H9 (cell line): ENCODE data around the gene BCL7B. TPM values are rescaled to one million over a fixed set of nuclear protein-coding genes. Genes with fewer than 3 reads are reported as not detected.
A peak's percentile ranks its signal among the peaks of the same experiment; 100 is the strongest.

Experiments
- DNase-seq: peaks from one replicate; pipeline ENCODE4 v3.0.0-alpha.2; 2017
- H2AFZ ChIP-seq: one replicate; pipeline ENCODE4 v1.6.1; 2013; ENCODE audit warnings: mild to moderate bottlenecking, low read length, control low read depth, moderate library complexity
- H2AK5ac ChIP-seq: 2 replicates; pipeline ENCODE4 v1.6.1; 2013; ENCODE audit warnings: low read length, control low read depth, mixed read lengths; ENCODE audit not compliant: insufficient read length
- H2BK120ac ChIP-seq: one replicate; pipeline ENCODE4 v1.6.1; 2013; ENCODE audit warnings: low read depth, mild to moderate bottlenecking, low read length, control low read depth, inconsistent platforms; ENCODE audit not compliant: poor library complexity, severe bottlenecking
- H2BK12ac ChIP-seq: 2 replicates; pipeline ENCODE4 v1.6.1; 2013; ENCODE audit warnings: low read length, control low read depth, mixed read lengths, low read depth; ENCODE audit not compliant: insufficient read length
- H2BK15ac ChIP-seq: 2 replicates; pipeline ENCODE4 v1.6.1; 2013; ENCODE audit warnings: low read depth, low read length, control low read depth
- H2BK20ac ChIP-seq: one replicate; pipeline ENCODE4 v1.6.1; 2013; ENCODE audit warnings: low read depth, mild to moderate bottlenecking, low read length, control low read depth, inconsistent platforms; ENCODE audit not compliant: poor library complexity, severe bottlenecking
- H2BK5ac ChIP-seq: 2 replicates; pipeline ENCODE4 v1.6.1; 2013; ENCODE audit warnings: low read length, control low read depth, mixed read lengths; ENCODE audit not compliant: insufficient read length
- H3K14ac ChIP-seq: 2 replicates; pipeline ENCODE4 v1.6.1; 2013; ENCODE audit warnings: low read length, control low read depth; ENCODE audit not compliant: insufficient read depth
- H3K18ac ChIP-seq: 2 replicates; pipeline ENCODE4 v1.6.1; 2013; ENCODE audit warnings: low read depth, mild to moderate bottlenecking, mixed read lengths, low read length, control low read depth; ENCODE audit not compliant: insufficient read length
- H3K23ac ChIP-seq: 2 replicates; pipeline ENCODE4 v1.6.1; 2013; ENCODE audit warnings: low read length, control low read depth, mixed read lengths, low read depth; ENCODE audit not compliant: insufficient read length
- H3K23me2 ChIP-seq: 2 replicates; pipeline ENCODE4 v1.6.1; 2013; ENCODE audit warnings: low read depth, mild to moderate bottlenecking, mixed read lengths, low read length, control low read depth; ENCODE audit not compliant: insufficient read length, poor library complexity, severe bottlenecking
- H3K27ac ChIP-seq: 2 replicates; pipeline ENCODE4 v1.5.1; 2013; ENCODE audit warnings: low read length, control low read depth, mixed read lengths, low read depth; ENCODE audit not compliant: insufficient read length
- H3K27me3 ChIP-seq: 2 replicates; pipeline ENCODE4 v1.6.1; 2013; ENCODE audit warnings: low read length, control low read depth, inconsistent platforms; ENCODE audit not compliant: insufficient read depth
- H3K4ac ChIP-seq: 2 replicates; pipeline ENCODE4 v1.6.1; 2013; ENCODE audit warnings: low read depth, mild to moderate bottlenecking, control low read depth, inconsistent platforms, low read length, moderate library complexity
- H3K4me1 ChIP-seq: 2 replicates; pipeline ENCODE4 v1.6.1; 2013; ENCODE audit warnings: low read length, control low read depth, inconsistent platforms; ENCODE audit not compliant: insufficient read depth
- H3K4me2 ChIP-seq: 2 replicates; pipeline ENCODE4 v1.6.1; 2013; ENCODE audit warnings: low read length, control low read depth, mixed read lengths; ENCODE audit not compliant: insufficient read length, insufficient read depth
- H3K56ac ChIP-seq: 2 replicates; pipeline ENCODE4 v1.6.1; 2013; ENCODE audit warnings: low read depth, mild to moderate bottlenecking, mixed read lengths, low read length, control low read depth; ENCODE audit not compliant: insufficient read length
- H3K79me1 ChIP-seq: 2 replicates; pipeline ENCODE4 v1.6.1; 2013; ENCODE audit warnings: low read depth, mild to moderate bottlenecking, moderate library complexity, low read length, control low read depth, inconsistent platforms; ENCODE audit not compliant: insufficient read depth, poor library complexity, severe bottlenecking
- H3K79me2 ChIP-seq: 2 replicates; pipeline ENCODE4 v1.6.1; 2013; ENCODE audit warnings: low read length, control low read depth, inconsistent platforms; ENCODE audit not compliant: insufficient read depth
- H3K9ac ChIP-seq: 2 replicates; pipeline ENCODE4 v1.6.1; 2013; ENCODE audit warnings: low read length, control low read depth, mixed read lengths; ENCODE audit not compliant: insufficient read length; ENCODE audit errors: extremely low read depth
- H3K9me3 ChIP-seq: one replicate; pipeline ENCODE4 v1.6.1; 2013; ENCODE audit warnings: low read depth, low read length, inconsistent platforms; ENCODE audit not compliant: control insufficient read depth
- H3T11ph ChIP-seq: one replicate; pipeline ENCODE4 v1.6.1; 2013; ENCODE audit warnings: mild to moderate bottlenecking, low read length, control low read depth, inconsistent platforms
- H4K20me1 ChIP-seq: one replicate; pipeline ENCODE4 v1.6.1; 2013; ENCODE audit not compliant: control insufficient read depth, insufficient read length, insufficient read depth
- H4K5ac ChIP-seq: 2 replicates; pipeline ENCODE4 v1.6.1; 2013; ENCODE audit warnings: low read depth, mild to moderate bottlenecking, mixed read lengths, low read length, control low read depth; ENCODE audit not compliant: insufficient read length
- H4K8ac ChIP-seq: replicated peaks from 2 replicates; pipeline ENCODE4 v1.6.1; 2013; ENCODE audit warnings: low read length, control low read depth, mixed read lengths, low read depth; ENCODE audit not compliant: insufficient read length
- H4K91ac ChIP-seq: 2 replicates; pipeline ENCODE4 v1.6.1; 2013; ENCODE audit warnings: low read depth, mild to moderate bottlenecking, moderate library complexity, mixed read lengths, low read length, control low read depth; ENCODE audit not compliant: insufficient read length
- H3K27ac Mint-ChIP-seq, 3 experiments: 2 replicates in 2 of 3; 3 replicates in 1 of 3; pipeline ENCODE4 v1.8.0; 2020 to 2021; ENCODE audit warnings: mixed read lengths in 3 of 3, mild to moderate bottlenecking in 1 of 3, moderate library complexity in 1 of 3
- H3K27me3 Mint-ChIP-seq: 2 replicates; pipeline ENCODE4 v1.8.0; 2021; ENCODE audit warnings: low read depth, mild to moderate bottlenecking, moderate library complexity, mixed read lengths
- H3K36me3 Mint-ChIP-seq, 3 experiments: 2 replicates in 2 of 3; 3 replicates in 1 of 3; pipeline ENCODE4 v1.8.0; 2020 to 2021; ENCODE audit warnings: low read depth in 3 of 3, mixed read lengths in 3 of 3; ENCODE audit not compliant: insufficient read depth in 1 of 3
- H3K4me1 Mint-ChIP-seq, 2 experiments: 2 replicates each; pipeline ENCODE4 v1.8.0; 2020; ENCODE audit warnings: mixed read lengths in 2 of 2
- H3K4me3 Mint-ChIP-seq, 2 experiments: 2 replicates in 1 of 2; 3 replicates in 1 of 2; pipeline ENCODE4 v1.8.0; 2020 to 2021; ENCODE audit warnings: mild to moderate bottlenecking in 2 of 2, mixed read lengths in 2 of 2, moderate library complexity in 1 of 2
- H3K9me3 Mint-ChIP-seq, 2 experiments: 2 replicates in 1 of 2; 3 replicates in 1 of 2; pipeline ENCODE4 v1.8.0; 2020; ENCODE audit warnings: mild to moderate bottlenecking in 2 of 2, mixed read lengths in 2 of 2, moderate library complexity in 1 of 2
- WGBS: extraction: QIAGEN DNeasy Blood & Tissue Kit; methylation state at CpG from one replicate; pipeline ENCODE4 v1.1.7; 2013; ENCODE audit warnings: missing lambda C conversion rate, low lambda C conversion rate, mixed read lengths; ENCODE audit not compliant: insufficient read length; ENCODE audit errors: extremely low coverage; 5-methylcytosine and 5-hydroxymethylcytosine counted together
- total RNA-seq: library from RNA; stranded (reverse); gene quantifications from 2 replicates; pipeline ENCODE4 v1.2.1, GENCODE V29; 2021
- TF ChIP-seq, protein P1 (sequence below): fragments of 200-600 bp; sonication (generic); conservative IDR thresholded peaks from 3 replicates; pipeline ENCODE4 v1.8.0; 2021; ENCODE audit warnings: antibody characterized with exemption, mild to moderate bottlenecking

The BCL7B gene
- total RNA-seq, 1 experiment from 2014 or later, result 48.9 TPM

DNA sequence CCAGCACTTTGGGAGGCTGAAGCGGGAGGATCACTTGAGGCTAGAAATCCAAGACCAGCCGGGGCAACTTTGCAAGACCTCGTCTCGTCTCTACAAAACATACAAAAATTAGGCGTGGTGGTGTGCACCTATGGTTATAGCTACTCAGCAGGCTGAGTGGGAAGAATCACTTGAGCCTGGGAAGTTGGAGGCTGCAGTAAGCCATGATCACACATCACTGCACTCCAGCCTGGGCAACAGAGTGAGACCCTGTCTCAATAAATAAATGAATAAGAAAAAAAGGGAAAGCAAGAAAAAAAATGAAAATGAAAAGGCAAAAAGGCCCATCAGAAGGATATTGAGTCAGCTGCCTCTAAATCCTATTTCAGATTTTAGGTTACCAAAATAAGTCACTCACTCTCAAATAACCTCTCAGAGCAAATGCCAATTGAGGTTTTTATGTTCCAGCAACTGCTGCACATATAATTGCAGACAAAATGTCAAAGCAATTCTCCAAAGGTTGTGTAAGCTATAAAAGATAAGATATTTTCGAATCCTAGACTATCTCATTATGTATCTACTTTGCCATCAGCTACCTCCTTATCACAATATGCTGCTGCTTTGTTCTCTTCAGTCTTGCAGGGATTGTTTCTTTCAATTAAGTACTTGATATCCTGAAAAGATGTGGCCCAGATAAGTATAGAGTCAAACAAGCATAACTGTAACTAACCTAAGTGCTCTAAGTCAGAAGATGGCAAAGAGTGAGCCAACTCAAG, 40.1 kb downstream of the BCL7B start:
- no peak overlapping the region for H3K4me2 ChIP-seq
- H3K4ac ChIP-seq, result no peak overlapping the region
- no peak overlapping the region for H3K14ac ChIP-seq
- H3K18ac ChIP-seq, result no peak overlapping the region
- no peak overlapping the region for H3T11ph ChIP-seq
- H3K79me1 ChIP-seq, result peaks cover 13% of the 10 kb centered on the region
- H2AK5ac ChIP-seq, result no peak overlapping the region
- H4K91ac ChIP-seq, result no peak overlapping the region
- H4K20me1 ChIP-seq, result no peaks in the 10 kb centered on the region
- peak overlapping the region; percentile 49 for H3K23ac ChIP-seq
- no peak overlapping the region for H3K56ac ChIP-seq
- H3K27ac ChIP-seq, result no peak overlapping the region
- peak overlapping the region in 1 of 3 experiments; percentile 24; a peak in 1 of 7 replicates for H3K27ac Mint-ChIP-seq
- no peaks in the 10 kb centered on the region for H3K27me3 Mint-ChIP-seq
- H2BK15ac ChIP-seq, result no peak overlapping the region
- peaks cover 14% of the 10 kb centered on the region for H3K23me2 ChIP-seq
- H3K27me3 ChIP-seq, result no peaks in the 10 kb centered on the region
- H3K79me2 ChIP-seq, result peaks cover 76% of the 10 kb centered on the region
- H4K8ac ChIP-seq, result no peak overlapping the region
- no peak overlapping the region for H2BK20ac ChIP-seq
- H3K36me3 Mint-ChIP-seq, result peaks cover 38 to 74% (median 72%) of the 10 kb centered on the region in 3 experiments; a peak in 6 of 7 replicates
- H3K9ac ChIP-seq, result no peak overlapping the region
- no peak overlapping the region for H2BK120ac ChIP-seq
- no peak overlapping the region for H4K5ac ChIP-seq
- H2AFZ ChIP-seq, result no peak overlapping the region
- H3K9me3 ChIP-seq, result no peaks in the 10 kb centered on the region
- H3K4me1 Mint-ChIP-seq, result peaks cover 23 to 27% of the 10 kb centered on the region in 2 experiments
- H3K4me3 Mint-ChIP-seq, result no peak overlapping the region
- no peaks in the 10 kb centered on the region; a peak in 1 of 5 replicates for H3K9me3 Mint-ChIP-seq
- no peak overlapping the region for H2BK5ac ChIP-seq
- TF ChIP-seq, protein P1, sequence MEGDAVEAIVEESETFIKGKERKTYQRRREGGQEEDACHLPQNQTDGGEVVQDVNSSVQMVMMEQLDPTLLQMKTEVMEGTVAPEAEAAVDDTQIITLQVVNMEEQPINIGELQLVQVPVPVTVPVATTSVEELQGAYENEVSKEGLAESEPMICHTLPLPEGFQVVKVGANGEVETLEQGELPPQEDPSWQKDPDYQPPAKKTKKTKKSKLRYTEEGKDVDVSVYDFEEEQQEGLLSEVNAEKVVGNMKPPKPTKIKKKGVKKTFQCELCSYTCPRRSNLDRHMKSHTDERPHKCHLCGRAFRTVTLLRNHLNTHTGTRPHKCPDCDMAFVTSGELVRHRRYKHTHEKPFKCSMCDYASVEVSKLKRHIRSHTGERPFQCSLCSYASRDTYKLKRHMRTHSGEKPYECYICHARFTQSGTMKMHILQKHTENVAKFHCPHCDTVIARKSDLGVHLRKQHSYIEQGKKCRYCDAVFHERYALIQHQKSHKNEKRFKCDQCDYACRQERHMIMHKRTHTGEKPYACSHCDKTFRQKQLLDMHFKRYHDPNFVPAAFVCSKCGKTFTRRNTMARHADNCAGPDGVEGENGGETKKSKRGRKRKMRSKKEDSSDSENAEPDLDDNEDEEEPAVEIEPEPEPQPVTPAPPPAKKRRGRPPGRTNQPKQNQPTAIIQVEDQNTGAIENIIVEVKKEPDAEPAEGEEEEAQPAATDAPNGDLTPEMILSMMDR, result no peak
- no peak for DNase-seq
- H2BK12ac ChIP-seq, result no peak overlapping the region
- no peaks in the 10 kb centered on the region for H3K4me1 ChIP-seq
- no CpG with 5 or more reads among the region's 6 CpGs for WGBS
